HAP-1 (cell line): ENCODE measurements around the gene CC2D1A.
A peak's percentile ranks its signal among the peaks of the same experiment; 100 is the strongest.

ENCODE experiments used
- DNase-seq, 2 experiments: peaks; one replicate each; pipeline ENCODE4 v3.0.0-alpha.2; 2016 to 2020; ENCODE audit warnings: low spot score in 2 of 2
- H3K27me3 ChIP-seq: fragments of 250-450 bp; sonication (Bioruptor Pico); 2 replicates; pipeline ENCODE4 v1.5.1; 2020; ENCODE audit warnings: low read depth, mild to moderate bottlenecking, moderate library complexity
- H3K36me3 ChIP-seq: fragments of 250-450 bp; sonication (Bioruptor Pico); replicated peaks from 2 replicates; pipeline ENCODE4 v1.5.1; 2020; ENCODE audit warnings: mild to moderate bottlenecking
- H3K4me1 ChIP-seq: fragments of 250-450 bp; sonication (Bioruptor Pico); 2 replicates; pipeline ENCODE4 v1.5.1; 2020; ENCODE audit warnings: mild to moderate bottlenecking
- H3K4me3 ChIP-seq: fragments of 250-450 bp; sonication (Bioruptor Pico); 2 replicates; pipeline ENCODE4 v1.5.1; 2020; ENCODE audit warnings: mild to moderate bottlenecking, moderate library complexity
- H3K9me3 ChIP-seq: fragments of 250-450 bp; sonication (Bioruptor Pico); 2 replicates; pipeline ENCODE4 v1.5.1; 2020; ENCODE audit warnings: mild to moderate bottlenecking, moderate library complexity
- in situ Hi-C: fragments of 300-500 bp; cut with MboI; formaldehyde crosslinking; loops from 3 replicates; pipeline ENCODE4 v1.14.3; 2020; ENCODE audit warnings: low sequenced_read_pairs, inconsistent platforms, mixed read lengths

CC2D1A gene

GRCh38 chr19:13946414-13946813, 40.4 kb downstream of the CC2D1A start:
- no peaks in the 10 kb centered on the region for H3K9me3 ChIP-seq
- no peaks in the 10 kb centered on the region for H3K4me1 ChIP-seq
- no peaks in the 10 kb centered on the region for H3K36me3 ChIP-seq
- in situ Hi-C loops: no loop called here
- H3K4me3 ChIP-seq: no peak overlapping the region
- no peaks in the 10 kb centered on the region for H3K27me3 ChIP-seq
- DNase-seq: no peak

GRCh38 chr19:13951043-13951442, 45.0 kb downstream of the CC2D1A start:
- H3K9me3 ChIP-seq: no peaks in the 10 kb centered on the region
- H3K4me3 ChIP-seq: no peak overlapping the region
- peaks cover 16% of the 10 kb centered on the region for H3K36me3 ChIP-seq
- H3K4me1 ChIP-seq: peaks cover 5% of the 10 kb centered on the region
- DNase-seq: no peak
- in situ Hi-C loops: no loop called here
- no peaks in the 10 kb centered on the region for H3K27me3 ChIP-seq

- H3K27me3 ChIP-seq: no peaks in the 10 kb centered on the region
- H3K4me3 ChIP-seq: peak overlapping the region; percentile 84
- H3K36me3 ChIP-seq: peaks cover 23% of the 10 kb centered on the region
- peak in 1 of 2 experiments; percentile 11 for DNase-seq
- H3K4me1 ChIP-seq: peaks cover 5% of the 10 kb centered on the region
- H3K9me3 ChIP-seq: no peaks in the 10 kb centered on the region
- in situ Hi-C loops: no loop called here
Measured at GRCh38 chr19:13951799-13952153, 45.8 kb downstream of the CC2D1A start.

GRCh38 chr19:13952154-13952930, 46.3 kb downstream of the CC2D1A start, which contains the start of gene DCAF15:
Gene DCAF15 (plus strand): TSS chr19:13952509. CDS start chr19:13952513, 4 bp downstream.
- no peaks in the 10 kb centered on the region for H3K27me3 ChIP-seq
- peak within 1 kb of the TSS; percentile 84 for H3K4me3 ChIP-seq
- no peaks in the 10 kb centered on the region for H3K9me3 ChIP-seq
- DNase-seq: peak; percentile 99 to 100
- H3K36me3 ChIP-seq: peaks cover 28% of the 10 kb centered on the region
- H3K4me1 ChIP-seq: peaks cover 5% of the 10 kb centered on the region
- in situ Hi-C loops: no loop called here

GRCh38 chr19:13952931-13953531, 47.0 kb downstream of the CC2D1A start:
- H3K4me1 ChIP-seq: peaks cover 5% of the 10 kb centered on the region
- no peaks in the 10 kb centered on the region for H3K27me3 ChIP-seq
- no peaks in the 10 kb centered on the region for H3K9me3 ChIP-seq
- in situ Hi-C loops: no loop called here
- peak overlapping the region; percentile 84 for H3K4me3 ChIP-seq
- DNase-seq: peak in 1 of 2 experiments; percentile 51
- peaks cover 28% of the 10 kb centered on the region for H3K36me3 ChIP-seq

GRCh38 chr19:13954185-13954584, 48.2 kb downstream of the CC2D1A start:
- Histone ChIP-seq H3K36me3 (peaks cover 36% of the 10 kb centered on the region), H3K4me1 (peaks cover 5% of the 10 kb centered on the region), H3K4me3 (no peak overlapping the region), H3K9me3 (no peaks in the 10 kb centered on the region), H3K27me3 (no peaks in the 10 kb centered on the region)
- DNase-seq: no peak
- in situ Hi-C loops: no loop called here

- Histone ChIP-seq H3K9me3 (no peaks in the 10 kb centered on the region), H3K27me3 (no peaks in the 10 kb centered on the region), H3K36me3 (peaks cover 52% of the 10 kb centered on the region), H3K4me3 (no peak overlapping the region), H3K4me1 (peaks cover 5% of the 10 kb centered on the region)
- in situ Hi-C loops: no loop called here
- DNase-seq: no peak
Measured at GRCh38 chr19:13955662-13956364, 49.8 kb downstream of the CC2D1A start.

GRCh38 chr19:13956365-13956744, 50.4 kb downstream of the CC2D1A start:
- no peak for DNase-seq
- H3K4me1 ChIP-seq: peaks cover 5% of the 10 kb centered on the region
- H3K27me3 ChIP-seq: no peaks in the 10 kb centered on the region
- no peak overlapping the region for H3K4me3 ChIP-seq
- in situ Hi-C loops: no loop called here
- H3K9me3 ChIP-seq: no peaks in the 10 kb centered on the region
- peaks cover 54% of the 10 kb centered on the region for H3K36me3 ChIP-seq

- H3K4me3 ChIP-seq: no peak overlapping the region
- no peak for DNase-seq
- no peaks in the 10 kb centered on the region; the same call in 1 of the 2 replicates for H3K4me1 ChIP-seq
- in situ Hi-C loops: no loop called here
- H3K9me3 ChIP-seq: no peaks in the 10 kb centered on the region
- H3K36me3 ChIP-seq: peaks cover 58% of the 10 kb centered on the region
- no peaks in the 10 kb centered on the region for H3K27me3 ChIP-seq
Measured at GRCh38 chr19:13957051-13957450, 51.0 kb downstream of the CC2D1A start.

GRCh38 chr19:13958043-13958442, 52.0 kb downstream of the CC2D1A start:
- in situ Hi-C loops: no loop called here
- Histone ChIP-seq H3K9me3 (no peaks in the 10 kb centered on the region), H3K27me3 (no peaks in the 10 kb centered on the region), H3K4me3 (no peak overlapping the region), H3K4me1 (no peaks in the 10 kb centered on the region; the same call in 1 of the 2 replicates), H3K36me3 (peaks cover 58% of the 10 kb centered on the region)
- DNase-seq: no peak

GRCh38 chr19:13959141-13959961, 53.4 kb downstream of the CC2D1A start:
- Histone ChIP-seq H3K9me3 (no peaks in the 10 kb centered on the region), H3K4me1 (no peaks in the 10 kb centered on the region), H3K27me3 (no peaks in the 10 kb centered on the region), H3K36me3 (peaks cover 57% of the 10 kb centered on the region), H3K4me3 (no peak overlapping the region)
- no peak for DNase-seq
- in situ Hi-C loops: no loop called here

GRCh38 chr19:13959962-13960862, 54.2 kb downstream of the CC2D1A start:
- Histone ChIP-seq H3K4me1 (no peaks in the 10 kb centered on the region), H3K27me3 (no peaks in the 10 kb centered on the region), H3K4me3 (no peak overlapping the region), H3K36me3 (peaks cover 48% of the 10 kb centered on the region), H3K9me3 (no peaks in the 10 kb centered on the region)
- peak in 1 of 2 experiments; percentile 35 for DNase-seq
- in situ Hi-C loops: no loop called here
